Mesendoderm (in vitro differentiated cells): Measurements from ENCODE around the gene S100A9. TPM values are rescaled to one million over a fixed set of nuclear protein-coding genes. Genes with fewer than 3 reads are reported as not detected.

Source experiments
- small RNA-seq: library from polyadenylated mRNA; stranded (forward); fragments of <200 nt; extraction: miRNeasy Mini kit (QIAGEN cat#:217004); gene quantifications from one replicate; pipeline ENCODE3, GENCODE V24; 2013; ENCODE audit not compliant: insufficient read depth

S100A9 gene

Small RNAs within 50 kb of the gene (small RNA-seq; reads per million reads assigned to genes)
- gene RNU6-160P (not detected), gene S100A15A (not detected)
